HepG2 (cell line): ENCODE data around the gene TMEM258. TPM values are rescaled to one million over a fixed set of nuclear protein-coding genes. Genes with fewer than 3 reads are reported as not detected.

Source experiments
- AGO1 ChIP-seq: fragments of 200-400 bp; formaldehyde crosslinking; IDR thresholded peaks from 2 replicates; pipeline ENCODE4 v1.6.1; 2017; ENCODE audit warnings: mild to moderate bottlenecking, low read depth, low read length, moderate library complexity; ENCODE audit not compliant: poor library complexity, severe bottlenecking
- BCL6 ChIP-seq: IDR thresholded peaks from 2 replicates; pipeline ENCODE4 v1.6.1; 2016; ENCODE audit warnings: missing genetic modification reagents, missing compliant biosample characterization
- CREM ChIP-seq, 2 experiments: sonication (generic) in 1 of 2; formaldehyde crosslinking in 1 of 2; IDR thresholded peaks; 2 replicates each; pipeline versions ENCODE4 v1.4.0 to v1.6.1; 2016 to 2020; ENCODE audit warnings: antibody characterized with exemption in 1 of 2, mild to moderate bottlenecking in 1 of 2, missing genetic modification reagents in 1 of 2
- FOXK1 ChIP-seq: sonication (generic); formaldehyde crosslinking; IDR thresholded peaks from 2 replicates; pipeline ENCODE4 v1.4.0; 2020; ENCODE audit warnings: low read depth, missing genetic modification reagents, borderline replicate concordance
- GATAD2A ChIP-seq: IDR thresholded peaks from 2 replicates; pipeline ENCODE4 v1.6.1; 2016
- KDM3A ChIP-seq: IDR thresholded peaks from 2 replicates; pipeline ENCODE4 v1.6.1; 2018; ENCODE audit warnings: low read depth, missing compliant biosample characterization
- MAFK ChIP-seq, 2 experiments: IDR thresholded peaks in 1 of 2; conservative IDR thresholded peaks in 1 of 2; 2 replicates each; pipeline ENCODE4 v1.6.1; 2011; ENCODE audit warnings: improper control_type of control experiment in 2 of 2, low read length in 2 of 2
- MED1 ChIP-seq: sonication (generic); formaldehyde crosslinking; IDR thresholded peaks from 2 replicates; pipeline ENCODE4 v1.4.0; 2020; ENCODE audit warnings: missing genetic modification reagents
- PLRG1 ChIP-seq: fragments of 450-650 bp; conservative IDR thresholded peaks from 2 replicates; pipeline ENCODE4 v1.6.1; 2016
- RFXANK ChIP-seq: IDR thresholded peaks from 2 replicates; pipeline ENCODE4 v1.6.1; 2016
- SOX13 ChIP-seq, 3 experiments: fragments of 450-650 bp in 1 of 3; sonication (generic) in 1 of 3; formaldehyde crosslinking in 1 of 3; IDR thresholded peaks in 2 of 3; conservative IDR thresholded peaks in 1 of 3; 2 replicates each; pipeline versions ENCODE4 v1.5.0 to v1.6.1; 2016 to 2020; ENCODE audit warnings: antibody characterized with exemption in 1 of 3, mild to moderate bottlenecking in 1 of 3, missing compliant biosample characterization in 1 of 3, missing genetic modification reagents in 1 of 3, moderate library complexity in 1 of 3
- TBX2 ChIP-seq: sonication (generic); formaldehyde crosslinking; IDR thresholded peaks from 2 replicates; pipeline ENCODE4 v1.5.0; 2020; ENCODE audit warnings: missing genetic modification reagents, mild to moderate bottlenecking, borderline replicate concordance
- ZBTB7B ChIP-seq: sonication (generic); formaldehyde crosslinking; IDR thresholded peaks from 2 replicates; pipeline ENCODE4 v1.4.0; 2020; ENCODE audit warnings: missing genetic modification reagents
- ZNF143 ChIP-seq: sonication (generic); formaldehyde crosslinking; IDR thresholded peaks from 2 replicates; pipeline ENCODE4 v1.4.0; 2020; ENCODE audit warnings: missing genetic modification reagents
- ZNF775 ChIP-seq: sonication (generic); formaldehyde crosslinking; IDR thresholded peaks from 2 replicates; pipeline ENCODE4 v1.4.0; 2020; ENCODE audit warnings: missing genetic modification reagents, mild to moderate bottlenecking, moderate library complexity, borderline replicate concordance
- ZNF788 ChIP-seq: sonication (generic); formaldehyde crosslinking; IDR thresholded peaks from 2 replicates; pipeline ENCODE4 v1.5.0; 2020; ENCODE audit warnings: mild to moderate bottlenecking, missing genetic modification reagents, borderline replicate concordance
- ZNF850 ChIP-seq: sonication (generic); formaldehyde crosslinking; conservative IDR thresholded peaks from 2 replicates; pipeline ENCODE4 v1.9.0; 2021; ENCODE audit warnings: mild to moderate bottlenecking, missing genetic modification reagents
- polyA plus RNA-seq, 8 experiments: library from polyadenylated mRNA; depleted of rRNA in 3 of 8; stranded (reverse) in 7 of 8; unstranded in 1 of 8; fragments of >200 nt; fragmentation: Illumina TruSeq in 4 of 8; extraction: Trizol in 4 of 8; gene quantifications; 2 replicates each; pipeline versions ENCODE4 v1.2.1 to v1.2.3, GENCODE V29; 2011 to 2016; ENCODE audit warnings: low read depth in 4 of 8, missing spikeins in 1 of 8, mixed read lengths in 1 of 8; ENCODE audit not compliant: insufficient read depth in 1 of 8
- total RNA-seq, 5 experiments: library from RNA; depleted of rRNA; stranded (reverse); fragments of >200 nt; fragmentation: Illumina TruSeq; extraction: Trizol; gene quantifications; 2 replicates each; pipeline ENCODE4 v1.2.3, GENCODE V29; 2016; ENCODE audit warnings: low read depth in 1 of 5
- TF ChIP-seq, protein P1 (sequence below): sonication (generic); formaldehyde crosslinking; conservative IDR thresholded peaks from 2 replicates; pipeline ENCODE4 v1.8.0; 2022; ENCODE audit warnings: mild to moderate bottlenecking, moderate library complexity, missing genetic modification reagents
- TF ChIP-seq, protein P2 (sequence below): sonication (generic); formaldehyde crosslinking; IDR thresholded peaks from 2 replicates; pipeline ENCODE4 v1.8.1; 2023; ENCODE audit warnings: mild to moderate bottlenecking, missing genetic modification reagents, borderline replicate concordance
- TF ChIP-seq, protein P3 (sequence below): sonication (generic); formaldehyde crosslinking; IDR thresholded peaks from 2 replicates; pipeline ENCODE4 v1.4.0; 2020; ENCODE audit warnings: missing genetic modification reagents, borderline replicate concordance
- TF ChIP-seq, protein P4 (sequence below): sonication (generic); formaldehyde crosslinking; IDR thresholded peaks from 2 replicates; pipeline ENCODE4 v1.4.0; 2020; ENCODE audit warnings: missing genetic modification reagents
- TF ChIP-seq, protein P5 (sequence below): IDR thresholded peaks from 2 replicates; pipeline ENCODE4 v1.6.1; 2018; ENCODE audit warnings: missing genetic modification reagents

The TMEM258 gene
- total and polyA plus RNA-seq, 2 of the 13 experiments (the other 11 are each of a cell fraction or from before 2014, with no cell fraction given): 175 to 424 TPM

DNA sequence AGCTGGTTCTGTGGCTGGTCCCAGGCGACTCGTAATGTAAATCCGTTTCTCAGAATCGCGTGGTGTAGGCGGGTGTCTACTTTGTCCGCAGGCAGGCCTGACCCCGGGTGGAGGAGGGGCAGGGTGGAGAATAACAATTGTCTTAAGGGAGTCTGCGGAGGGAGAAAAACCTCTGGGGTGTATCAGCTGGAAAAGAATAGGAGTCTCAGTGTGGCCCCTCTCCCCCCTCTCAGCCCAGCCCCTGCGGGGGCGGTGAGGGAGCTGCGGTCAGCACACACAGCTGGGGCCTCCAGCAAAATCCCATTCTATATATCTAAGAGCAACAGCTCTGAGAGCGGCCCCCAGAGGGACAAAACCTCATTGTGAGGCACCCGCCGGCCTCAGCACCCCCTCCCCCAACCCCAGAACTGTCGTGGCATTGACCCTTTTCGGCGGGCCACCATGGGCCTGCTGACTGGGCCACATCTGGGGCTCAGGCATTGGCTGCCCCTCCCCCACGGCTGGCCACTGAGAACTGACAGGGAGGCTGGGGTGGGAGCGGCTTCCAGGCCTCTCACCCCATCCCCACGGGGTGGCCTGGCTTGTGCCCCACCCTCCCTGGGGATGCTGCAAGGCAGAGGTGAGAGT, 42.7 kb downstream of the TMEM258 start (continued):
- TF ChIP-seq TBX2 (CRISPR knock-in tag) (no peak; the same call in 1 of the 2 replicates), ZNF850 (CRISPR knock-in tag) (no peak), ZNF788 (CRISPR knock-in tag) (0 out of 2 replicates have a peak, but pooled peaks have one; percentile 14), MAFK (conservative IDR thresholded peaks at IDR 0.05 in 1 of 2, IDR thresholded peaks at IDR 0.05 in 1 of 2; ENCODE audit: low read length in 2 of 2) (no peak), AGO1 (no peak), KDM3A (CRISPR knock-in tag) (peak; percentile 11; the same call in 1 of the 2 replicates), ZNF143 (no peak), ZNF775 (no peak), SOX13 (IDR thresholded peaks at IDR 0.05) (no peak), SOX13 (CRISPR knock-in tag; conservative IDR thresholded peaks at IDR 0.05 in 1 of 2, IDR thresholded peaks at IDR 0.05 in 1 of 2) (peak in 1 of 2 experiments; percentile 55; a peak in 2 of 4 replicates), GATAD2A (CRISPR knock-in tag) (0 out of 2 replicates have a peak, but pooled peaks have one; percentile 18), BCL6 (CRISPR knock-in tag) (peak; percentile 61), MED1 (0 out of 2 replicates have a peak, but pooled peaks have one; percentile 24), PLRG1 (no peak), CREM (IDR thresholded peaks at IDR 0.05) (no peak), CREM (CRISPR knock-in tag; IDR thresholded peaks at IDR 0.05) (no peak), FOXK1 (CRISPR knock-in tag) (no peak), RFXANK (CRISPR knock-in tag) (no peak), ZBTB7B (0 out of 2 replicates have a peak, but pooled peaks have one; percentile 24)
- TF ChIP-seq, protein P1, sequence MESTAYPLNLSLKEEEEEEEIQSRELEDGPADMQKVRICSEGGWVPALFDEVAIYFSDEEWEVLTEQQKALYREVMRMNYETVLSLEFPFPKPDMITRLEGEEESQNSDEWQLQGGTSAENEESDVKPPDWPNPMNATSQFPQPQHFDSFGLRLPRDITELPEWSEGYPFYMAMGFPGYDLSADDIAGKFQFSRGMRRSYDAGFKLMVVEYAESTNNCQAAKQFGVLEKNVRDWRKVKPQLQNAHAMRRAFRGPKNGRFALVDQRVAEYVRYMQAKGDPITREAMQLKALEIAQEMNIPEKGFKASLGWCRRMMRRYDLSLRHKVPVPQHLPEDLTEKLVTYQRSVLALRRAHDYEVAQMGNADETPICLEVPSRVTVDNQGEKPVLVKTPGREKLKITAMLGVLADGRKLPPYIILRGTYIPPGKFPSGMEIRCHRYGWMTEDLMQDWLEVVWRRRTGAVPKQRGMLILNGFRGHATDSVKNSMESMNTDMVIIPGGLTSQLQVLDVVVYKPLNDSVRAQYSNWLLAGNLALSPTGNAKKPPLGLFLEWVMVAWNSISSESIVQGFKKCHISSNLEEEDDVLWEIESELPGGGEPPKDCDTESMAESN (CRISPR knock-in tag): 0 out of 2 replicates have a peak, but pooled peaks have one; percentile 25
- TF ChIP-seq, protein P2, sequence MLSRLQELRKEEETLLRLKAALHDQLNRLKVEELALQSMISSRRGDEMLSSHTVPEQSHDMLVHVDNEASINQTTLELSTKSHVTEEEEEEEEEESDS (CRISPR knock-in tag): 0 out of 2 replicates have a peak, but pooled peaks have one; percentile 28
- TF ChIP-seq, protein P3, sequence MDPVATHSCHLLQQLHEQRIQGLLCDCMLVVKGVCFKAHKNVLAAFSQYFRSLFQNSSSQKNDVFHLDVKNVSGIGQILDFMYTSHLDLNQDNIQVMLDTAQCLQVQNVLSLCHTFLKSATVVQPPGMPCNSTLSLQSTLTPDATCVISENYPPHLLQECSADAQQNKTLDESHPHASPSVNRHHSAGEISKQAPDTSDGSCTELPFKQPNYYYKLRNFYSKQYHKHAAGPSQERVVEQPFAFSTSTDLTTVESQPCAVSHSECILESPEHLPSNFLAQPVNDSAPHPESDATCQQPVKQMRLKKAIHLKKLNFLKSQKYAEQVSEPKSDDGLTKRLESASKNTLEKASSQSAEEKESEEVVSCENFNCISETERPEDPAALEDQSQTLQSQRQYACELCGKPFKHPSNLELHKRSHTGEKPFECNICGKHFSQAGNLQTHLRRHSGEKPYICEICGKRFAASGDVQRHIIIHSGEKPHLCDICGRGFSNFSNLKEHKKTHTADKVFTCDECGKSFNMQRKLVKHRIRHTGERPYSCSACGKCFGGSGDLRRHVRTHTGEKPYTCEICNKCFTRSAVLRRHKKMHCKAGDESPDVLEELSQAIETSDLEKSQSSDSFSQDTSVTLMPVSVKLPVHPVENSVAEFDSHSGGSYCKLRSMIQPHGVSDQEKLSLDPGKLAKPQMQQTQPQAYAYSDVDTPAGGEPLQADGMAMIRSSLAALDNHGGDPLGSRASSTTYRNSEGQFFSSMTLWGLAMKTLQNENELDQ (CRISPR knock-in tag): no peak
- TF ChIP-seq, protein P4, sequence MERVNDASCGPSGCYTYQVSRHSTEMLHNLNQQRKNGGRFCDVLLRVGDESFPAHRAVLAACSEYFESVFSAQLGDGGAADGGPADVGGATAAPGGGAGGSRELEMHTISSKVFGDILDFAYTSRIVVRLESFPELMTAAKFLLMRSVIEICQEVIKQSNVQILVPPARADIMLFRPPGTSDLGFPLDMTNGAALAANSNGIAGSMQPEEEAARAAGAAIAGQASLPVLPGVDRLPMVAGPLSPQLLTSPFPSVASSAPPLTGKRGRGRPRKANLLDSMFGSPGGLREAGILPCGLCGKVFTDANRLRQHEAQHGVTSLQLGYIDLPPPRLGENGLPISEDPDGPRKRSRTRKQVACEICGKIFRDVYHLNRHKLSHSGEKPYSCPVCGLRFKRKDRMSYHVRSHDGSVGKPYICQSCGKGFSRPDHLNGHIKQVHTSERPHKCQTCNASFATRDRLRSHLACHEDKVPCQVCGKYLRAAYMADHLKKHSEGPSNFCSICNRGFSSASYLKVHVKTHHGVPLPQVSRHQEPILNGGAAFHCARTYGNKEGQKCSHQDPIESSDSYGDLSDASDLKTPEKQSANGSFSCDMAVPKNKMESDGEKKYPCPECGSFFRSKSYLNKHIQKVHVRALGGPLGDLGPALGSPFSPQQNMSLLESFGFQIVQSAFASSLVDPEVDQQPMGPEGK (CRISPR knock-in tag): peak; percentile 70
- TF ChIP-seq, protein P5, sequence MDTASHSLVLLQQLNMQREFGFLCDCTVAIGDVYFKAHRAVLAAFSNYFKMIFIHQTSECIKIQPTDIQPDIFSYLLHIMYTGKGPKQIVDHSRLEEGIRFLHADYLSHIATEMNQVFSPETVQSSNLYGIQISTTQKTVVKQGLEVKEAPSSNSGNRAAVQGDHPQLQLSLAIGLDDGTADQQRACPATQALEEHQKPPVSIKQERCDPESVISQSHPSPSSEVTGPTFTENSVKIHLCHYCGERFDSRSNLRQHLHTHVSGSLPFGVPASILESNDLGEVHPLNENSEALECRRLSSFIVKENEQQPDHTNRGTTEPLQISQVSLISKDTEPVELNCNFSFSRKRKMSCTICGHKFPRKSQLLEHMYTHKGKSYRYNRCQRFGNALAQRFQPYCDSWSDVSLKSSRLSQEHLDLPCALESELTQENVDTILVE: no peak
